B cell (primary cell): ENCODE results near the gene ISL2. TPM values are rescaled to one million over a fixed set of nuclear protein-coding genes. Genes with fewer than 3 reads are reported as not detected.

Source experiments
- ATAC-seq: fragments of 200-7000 bp; cut with Tn5 transposase; one replicate; pipeline ENCODE4 v1.10.0; 2021; ENCODE audit warnings: low read depth, mild to moderate bottlenecking, moderate number of reproducible peaks, moderate library complexity
- CTCF ChIA-PET: fragments of 350-600 bp; sonication (Branson Sonifier 250); formaldehyde crosslinking; loops from one replicate; lab custom pipeline; 2021; ENCODE audit warnings: antibody characterized with exemption, inconsistent platforms; lab: Charles Lee
- POLR2A ChIA-PET: fragments of 350-600 bp; sonication (Branson Sonifier 250); formaldehyde crosslinking; loops from one replicate; lab custom pipeline; 2021; ENCODE audit warnings: antibody characterized with exemption; lab: Charles Lee
- DNase-seq: peaks from one replicate; pipeline ENCODE4 v3.0.0; 2013
- H2AFZ ChIP-seq: 2 replicates; pipeline ENCODE4 v1.6.1; 2012; ENCODE audit warnings: mild to moderate bottlenecking, low read depth, low read length; ENCODE audit not compliant: insufficient read depth, poor library complexity, severe bottlenecking
- H3K27ac ChIP-seq, 2 donors: 1 replicate in 1 of 2; 2 replicates in 1 of 2; pipeline ENCODE4 v1.5.1; 2012 to 2013; ENCODE audit warnings: low read length in 2 of 2, mild to moderate bottlenecking in 2 of 2, moderate library complexity in 1 of 2
- H3K27me3 ChIP-seq, 4 experiments: fragments of 200-600 bp in 1 of 4; sonication (generic) in 1 of 4; replicated peaks in 1 of 4; 1 replicate in 2 of 4; 2 replicates in 2 of 4; pipeline versions ENCODE4 v1.6.1 to v1.7.0; 2013 to 2016; ENCODE audit warnings: low read length in 3 of 4, mild to moderate bottlenecking in 2 of 4, mixed read lengths in 1 of 4, moderate library complexity in 1 of 4; ENCODE audit not compliant: insufficient read depth in 4 of 4, control insufficient read depth in 3 of 4; ENCODE audit errors: control extremely low read depth in 1 of 4
- H3K36me3 ChIP-seq, 2 experiments: replicated peaks in 1 of 2; 1 replicate in 1 of 2; 2 replicates in 1 of 2; pipeline versions ENCODE4 v1.6.1 to v1.7.1; 2013; ENCODE audit warnings: low read length in 1 of 2; ENCODE audit not compliant: insufficient read depth in 2 of 2, control insufficient read depth in 1 of 2; ENCODE audit errors: control extremely low read depth in 1 of 2, extremely low read depth in 1 of 2
- H3K4me1 ChIP-seq, 2 donors: fragments of 200-600 bp in 1 of 2; sonication (generic) in 1 of 2; 1 replicate in 1 of 2; 2 replicates in 1 of 2; pipeline versions ENCODE4 v1.5.1 to v1.6.1; 2013 to 2017; ENCODE audit warnings: low read length in 2 of 2; ENCODE audit not compliant: control insufficient read depth in 2 of 2, insufficient read depth in 2 of 2
- H3K4me2 ChIP-seq: replicated peaks from 2 replicates; pipeline ENCODE3; 2012; ENCODE audit warnings: mild to moderate bottlenecking, low read depth, low read length; ENCODE audit not compliant: poor library complexity, severe bottlenecking
- H3K4me3 ChIP-seq, 5 experiments: fragments of 200-600 bp in 1 of 5; sonication (generic) in 1 of 5; 1 replicate in 3 of 5; 2 replicates in 2 of 5; pipeline versions ENCODE4 v1.5.1 to v1.7.0; 2011 to 2016; ENCODE audit warnings: low read length in 4 of 5, mild to moderate bottlenecking in 4 of 5, low read depth in 2 of 5, control low read depth in 1 of 5, moderate library complexity in 1 of 5; ENCODE audit not compliant: insufficient read depth in 1 of 5; ENCODE audit errors: control extremely low read depth in 1 of 5, extremely low read depth in 1 of 5
- H3K79me2 ChIP-seq: fragments of 200-600 bp; sonication (generic); one replicate; pipeline ENCODE4 v1.6.0; 2016; ENCODE audit warnings: low read length; ENCODE audit not compliant: control insufficient read depth, insufficient read depth
- H3K9ac ChIP-seq: fragments of 200-600 bp; sonication (generic); 2 replicates; pipeline ENCODE4 v1.6.1; 2017; ENCODE audit warnings: mild to moderate bottlenecking, low read length, moderate library complexity
- H3K9me3 ChIP-seq, 3 donors: one replicate each; pipeline versions ENCODE4 v1.6.1 to v1.7.1; 2013; ENCODE audit warnings: low read length in 2 of 3; ENCODE audit not compliant: control insufficient read depth in 2 of 3, insufficient read depth in 1 of 3; ENCODE audit errors: control extremely low read depth in 1 of 3
- H4K20me1 ChIP-seq: 2 replicates; pipeline ENCODE4 v1.6.0; 2012; ENCODE audit warnings: mild to moderate bottlenecking, low read length; ENCODE audit not compliant: insufficient read depth, control insufficient read depth, poor library complexity, severe bottlenecking
- H3K27ac Mint-ChIP-seq: one replicate; pipeline ENCODE4 v1.8.0; 2021; ENCODE audit warnings: mixed read lengths
- H3K27me3 Mint-ChIP-seq: one replicate; pipeline ENCODE4 v1.8.0; 2021; ENCODE audit warnings: mixed read lengths
- H3K4me1 Mint-ChIP-seq: one replicate; pipeline ENCODE4 v1.8.0; 2021; ENCODE audit warnings: mixed read lengths
- H3K4me3 Mint-ChIP-seq: one replicate; pipeline ENCODE4 v1.8.0; 2021; ENCODE audit warnings: mixed read lengths
- H3K9me3 Mint-ChIP-seq: one replicate; pipeline ENCODE4 v1.8.0; 2022; ENCODE audit warnings: mixed read lengths; ENCODE audit not compliant: insufficient read depth
- CTCF ChIP-seq: fragments of 200-600 bp; IDR thresholded peaks from one replicate; pipeline ENCODE4 v1.8.0; 2022; ENCODE audit warnings: antibody characterized with exemption, mild to moderate bottlenecking
- EZH2 ChIP-seq: IDR thresholded peaks from 2 replicates; pipeline ENCODE4 v1.6.1; 2012; ENCODE audit warnings: borderline replicate concordance, low read depth, mild to moderate bottlenecking, moderate library complexity, low read length; ENCODE audit not compliant: insufficient read depth, poor library complexity, severe bottlenecking
- WGBS: methylation state at CpG from one replicate; pipeline ENCODE4 v1.1.5; 2013; ENCODE audit warnings: missing lambda C conversion rate; ENCODE audit not compliant: insufficient coverage; 5-methylcytosine and 5-hydroxymethylcytosine counted together
- intact Hi-C: fragments of 100-400 bp; cut with micrococcal nuclease; formaldehyde crosslinking; loops from one replicate; pipeline ENCODE4 v1.10.0; 2022
- polyA plus RNA-seq: library from polyadenylated mRNA; depleted of rRNA; stranded (reverse); fragments of >200 nt; gene quantifications from 2 replicates; pipeline ENCODE4 v1.2.3, GENCODE V29; 2012
- total RNA-seq, 2 donors: library from RNA; stranded (reverse); fragments of 120-200 nt in 1 of 2; gene quantifications; 1 replicate in 1 of 2; 2 replicates in 1 of 2; pipeline versions ENCODE4 v1.2.3 to v1.2.4, GENCODE V29; 2013 to 2022

Gene ISL2
- total and polyA plus RNA-seq, 2 donors (not counting 1 experiment from before 2014, with no cell fraction given), result 0.59 to 1.8 TPM

- intact Hi-C loops, result no loop called here
- no peaks in the 10 kb centered on the region for H3K27me3 Mint-ChIP-seq
- WGBS, result 83% methylated on average over 1 of the region's 1 CpG
- H3K27ac Mint-ChIP-seq, result no peak overlapping the region
- H3K9me3 Mint-ChIP-seq, result no peaks in the 10 kb centered on the region
- Histone ChIP-seq H3K27ac (no peak overlapping the region), H3K79me2 (no peaks in the 10 kb centered on the region), H3K9ac (no peak overlapping the region), H3K4me2 (no peak overlapping the region), H3K4me3 (no peak overlapping the region), H2AFZ (no peak overlapping the region), H3K9me3 (no peaks in the 10 kb centered on the region), H3K27me3 (no peaks in the 10 kb centered on the region), H3K4me1 (no peaks in the 10 kb centered on the region), H4K20me1 (no peaks in the 10 kb centered on the region), H3K36me3 (peaks cover 0 to 8% of the 10 kb centered on the region in 2 experiments)
- H3K4me3 Mint-ChIP-seq, result no peak overlapping the region
- ChIA-PET CTCF (interaction anchor here (0.5 kb wide), 1 partner anchor 420 kb away, joined by 4 read pairs; no protein-coding TSS in a partner anchor), POLR2A (no interaction called here)
- TF ChIP-seq EZH2 (no peak), CTCF (no peak)
- DNase-seq (no peak), ATAC-seq (no peak)
- no peaks in the 10 kb centered on the region for H3K4me1 Mint-ChIP-seq
These were observed 30.1 kb downstream of the ISL2 start for GRCh38 chr15:76366714-76367113.

GRCh38 chr15:76368122-76368621 is 31.6 kb downstream of the ISL2 start:
- H3K9ac ChIP-seq, result no peak overlapping the region
- no peak for TF ChIP-seq EZH2
- TF ChIP-seq CTCF, result no peak
- no peak overlapping the region for H3K4me3 ChIP-seq
- no peak for DNase-seq
- Mint-ChIP-seq H3K27ac (no peak overlapping the region), H3K27me3 (no peaks in the 10 kb centered on the region), H3K4me1 (no peaks in the 10 kb centered on the region), H3K4me3 (no peak overlapping the region), H3K9me3 (no peaks in the 10 kb centered on the region)
- H3K27me3 ChIP-seq, result no peaks in the 10 kb centered on the region
- 93% methylated on average over 11 of the region's 11 CpGs for WGBS
- peaks cover 0 to 8% of the 10 kb centered on the region in 2 experiments for H3K36me3 ChIP-seq
- no peak overlapping the region for H2AFZ ChIP-seq
- no peak for ATAC-seq
- no peaks in the 10 kb centered on the region for H3K9me3 ChIP-seq
- no peak overlapping the region for H3K27ac ChIP-seq
- CTCF ChIA-PET, result no interaction called here
- no peaks in the 10 kb centered on the region for H3K79me2 ChIP-seq
- H4K20me1 ChIP-seq, result no peaks in the 10 kb centered on the region
- H3K4me2 ChIP-seq, result no peak overlapping the region
- POLR2A ChIA-PET, result no interaction called here
- intact Hi-C loops, result no loop called here
- H3K4me1 ChIP-seq, result no peaks in the 10 kb centered on the region
